BE2C (cell line): Measurements from ENCODE around the gene PDE6D.

Experiments
- DNase-seq: peaks from one replicate; pipeline ENCODE4 v3.0.0-alpha.2; 2020
- H3K27me3 ChIP-seq: fragments of 250-450 bp; sonication (Bioruptor Pico); 2 replicates; pipeline ENCODE4 v1.5.1; 2020; ENCODE audit warnings: mild to moderate bottlenecking
- H3K36me3 ChIP-seq: fragments of 250-450 bp; sonication (Bioruptor Pico); 2 replicates; pipeline ENCODE4 v1.5.1; 2020; ENCODE audit warnings: mild to moderate bottlenecking
- H3K4me1 ChIP-seq: fragments of 250-450 bp; sonication (Bioruptor Pico); 2 replicates; pipeline ENCODE4 v1.5.1; 2020
- H3K4me3 ChIP-seq: 2 replicates; pipeline ENCODE4 v1.5.1; 2011; ENCODE audit warnings: low read depth, low read length
- H3K9me3 ChIP-seq: fragments of 250-450 bp; sonication (Bioruptor Pico); 2 replicates; pipeline ENCODE4 v1.5.1; 2020
- CTCF ChIP-seq: IDR thresholded peaks from 2 replicates; pipeline ENCODE4 v1.5.1; 2012; ENCODE audit warnings: mild to moderate bottlenecking, low read depth, low read length

PDE6D gene

DNA sequence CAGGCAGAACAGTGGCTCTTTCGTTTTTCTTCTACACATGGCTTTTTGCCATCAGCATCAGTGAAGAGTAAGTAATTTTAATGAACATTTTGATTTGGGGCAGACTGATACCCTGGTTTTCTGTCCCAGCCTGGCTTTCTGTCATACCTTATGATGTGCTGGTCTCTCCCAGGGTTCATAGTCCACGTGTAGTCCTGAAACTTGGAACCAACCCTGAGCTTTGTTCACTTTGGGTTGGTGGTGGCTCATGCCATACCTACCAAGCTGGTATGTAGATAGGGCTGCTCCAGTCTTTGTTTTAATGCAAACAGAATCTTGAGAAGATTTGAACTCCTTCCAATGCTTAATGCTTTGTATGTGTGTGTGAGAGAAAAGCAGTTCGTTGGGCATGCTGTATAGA, 10.0 kb upstream of the PDE6D start:
- H3K9me3 ChIP-seq = no peaks in the 10 kb centered on the region
- H3K27me3 ChIP-seq = no peaks in the 10 kb centered on the region
- H3K4me1 ChIP-seq = peaks cover 26% of the 10 kb centered on the region
- H3K36me3 ChIP-seq = peaks cover 47% of the 10 kb centered on the region
- DNase-seq = no peak
- H3K4me3 ChIP-seq = no peak overlapping the region
- TF ChIP-seq CTCF = no peak

DNA sequence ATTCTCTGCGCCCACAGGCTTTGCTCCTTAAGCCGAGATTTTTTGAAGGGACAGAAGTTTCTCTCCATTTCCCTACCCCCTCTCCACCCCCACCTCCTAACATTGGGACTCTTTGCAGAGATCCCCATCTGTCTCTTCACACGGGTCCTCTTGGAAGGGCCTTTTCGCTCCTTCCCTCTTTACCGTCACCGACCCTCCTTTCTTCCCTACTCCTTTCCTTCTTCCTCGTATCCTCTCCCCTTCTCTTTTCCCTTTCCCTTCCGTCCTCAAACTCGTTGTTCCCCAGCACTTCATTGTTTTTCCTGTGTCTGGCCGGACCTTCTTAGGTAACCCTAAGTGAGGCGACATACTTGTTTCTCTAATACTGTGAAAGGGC, 5.8 kb upstream of the PDE6D start:
- DNase-seq = no peak
- peak overlapping the region; percentile 93 for H3K4me3 ChIP-seq
- H3K36me3 ChIP-seq = peaks cover 31% of the 10 kb centered on the region
- no peaks in the 10 kb centered on the region for H3K9me3 ChIP-seq
- TF ChIP-seq CTCF = no peak
- peaks cover 3% of the 10 kb centered on the region for H3K4me1 ChIP-seq
- H3K27me3 ChIP-seq = no peaks in the 10 kb centered on the region

GRCh38 chr2:231786177-231786916, 5.3 kb upstream of the PDE6D start, which contains the start of gene COPS7B:
Gene COPS7B (plus strand): TSS chr2:231786445. CDS start chr2:231788571, 2,126 bp downstream.
- H3K27me3 ChIP-seq = no peaks in the 10 kb centered on the region
- peaks cover 25% of the 10 kb centered on the region for H3K36me3 ChIP-seq
- no peaks in the 10 kb centered on the region for H3K9me3 ChIP-seq
- peaks cover 3% of the 10 kb centered on the region for H3K4me1 ChIP-seq
- peak; percentile 91 for DNase-seq
- H3K4me3 ChIP-seq = peak within 1 kb of the TSS; percentile 93
- peak; percentile 62 for TF ChIP-seq CTCF

DNA sequence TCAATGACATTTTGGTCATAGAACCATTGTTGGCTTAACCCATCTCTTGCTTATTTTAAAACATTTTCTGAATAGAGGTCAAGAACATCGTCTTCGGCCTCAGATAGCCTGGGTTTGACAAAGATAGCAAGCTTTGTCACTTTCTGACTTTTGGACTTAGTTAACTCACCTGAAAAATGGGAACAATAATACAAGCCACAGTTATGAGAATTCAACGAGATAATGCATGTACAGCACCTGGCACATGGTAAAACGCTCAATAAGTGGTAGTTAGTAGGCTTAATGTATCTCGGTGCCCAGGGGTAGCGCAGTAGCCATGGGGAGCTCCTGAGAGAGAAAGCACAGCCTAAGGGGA, 4.7 kb upstream of the PDE6D start:
- Histone ChIP-seq H3K27me3 (no peaks in the 10 kb centered on the region), H3K36me3 (peaks cover 20% of the 10 kb centered on the region), H3K9me3 (no peaks in the 10 kb centered on the region), H3K4me1 (peaks cover 3% of the 10 kb centered on the region), H3K4me3 (peak overlapping the region; percentile 93)
- TF ChIP-seq CTCF = no peak
- no peak for DNase-seq

DNA sequence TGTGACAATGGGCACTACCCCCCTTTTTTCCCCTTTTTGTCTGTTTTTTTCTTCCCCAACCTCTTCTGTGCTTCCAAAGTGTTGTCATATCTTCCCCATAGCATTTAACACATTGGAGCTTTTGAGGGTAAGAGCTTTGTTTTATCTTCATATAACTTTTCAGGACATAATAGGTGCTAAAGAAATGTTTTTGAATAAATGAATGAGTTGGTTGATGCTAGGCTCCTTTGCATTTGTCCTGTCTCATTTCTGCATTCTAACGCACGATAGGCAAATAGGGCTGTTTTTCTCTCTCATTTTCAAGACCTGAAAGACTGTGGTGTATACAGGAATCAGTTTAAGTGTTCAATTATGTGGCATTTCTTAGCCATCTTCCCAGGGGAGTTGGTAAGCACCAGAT, 4.3 kb upstream of the PDE6D start:
- Histone ChIP-seq H3K9me3 (no peaks in the 10 kb centered on the region), H3K36me3 (peaks cover 20% of the 10 kb centered on the region), H3K27me3 (no peaks in the 10 kb centered on the region), H3K4me1 (peaks cover 3% of the 10 kb centered on the region), H3K4me3 (no peak overlapping the region)
- TF ChIP-seq CTCF = no peak
- DNase-seq = no peak

DNA sequence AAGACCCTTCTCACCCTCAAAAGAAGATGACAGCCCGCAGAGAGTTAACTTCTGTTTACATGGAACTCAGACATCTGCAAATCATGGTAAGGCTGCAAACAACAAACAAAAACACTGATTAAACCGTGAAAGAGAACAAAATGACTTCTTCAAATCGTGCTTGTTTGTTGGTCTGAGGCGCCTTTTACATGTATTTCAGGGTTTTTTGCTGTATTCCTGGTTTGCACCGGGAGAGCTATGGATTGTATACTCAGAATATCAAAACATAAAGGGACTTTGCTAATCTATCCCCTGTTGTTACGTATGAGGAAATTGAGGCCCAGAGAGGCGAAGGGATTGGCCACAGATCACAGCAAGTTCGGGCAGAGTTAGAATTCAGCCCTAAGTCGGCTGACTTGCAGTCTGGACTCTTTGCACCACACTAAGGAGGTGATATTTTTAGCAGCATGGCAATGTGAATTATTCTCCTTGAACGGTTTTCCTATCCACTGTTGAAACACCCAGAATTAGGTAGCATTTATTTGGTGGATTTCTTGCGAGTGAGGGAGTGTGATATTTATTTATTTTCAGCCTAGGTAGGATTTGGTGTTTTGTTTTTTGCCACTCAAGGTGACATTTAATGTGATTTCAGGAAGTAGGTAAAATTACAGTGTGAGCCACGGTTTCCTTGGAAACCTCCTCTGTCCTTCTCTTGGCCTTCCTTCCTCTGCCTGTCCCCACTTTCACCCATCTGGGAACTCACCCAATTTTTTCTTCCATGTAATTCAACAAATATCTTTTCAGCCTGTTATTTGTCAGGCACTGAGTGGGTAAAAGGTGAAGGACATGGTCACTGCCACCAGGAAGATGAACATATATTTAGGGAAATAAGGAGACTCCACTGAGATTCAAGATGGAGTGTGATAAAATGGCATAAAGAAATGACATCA, 980 bp upstream of the PDE6D start:
- no peaks in the 10 kb centered on the region; the same call in 1 of the 2 replicates for H3K4me1 ChIP-seq
- no peaks in the 10 kb centered on the region for H3K36me3 ChIP-seq
- peak overlapping the region; percentile 76 for H3K4me3 ChIP-seq
- H3K9me3 ChIP-seq = no peaks in the 10 kb centered on the region
- no peak for DNase-seq
- H3K27me3 ChIP-seq = no peaks in the 10 kb centered on the region
- TF ChIP-seq CTCF = no peak
